Panc1 (cell line): Measurements from ENCODE around the gene GPLD1. TPM values are rescaled to one million over a fixed set of nuclear protein-coding genes. Genes with fewer than 3 reads are reported as not detected.

Source experiments
- ATAC-seq: fragments of 200-7000 bp; cut with Tn5 transposase; 2 replicates; pipeline ENCODE4 v1.9.1; 2020; ENCODE audit warnings: mild to moderate bottlenecking, moderate library complexity
- BruUV-seq: library from RNA; stranded (reverse); fragments of 400-500 nt; replicated peaks from 2 replicates; lab custom pipeline; 2021; lab: Mats Ljungman, UMichigan
- CTCF ChIA-PET: fragments of 300-600 bp; sonication (Branson Sonifier 250); formaldehyde crosslinking; loops from one replicate; lab custom pipeline; 2022; ENCODE audit warnings: antibody characterized with exemption; lab: Charles Lee
- POLR2A ChIA-PET: fragments of 300-600 bp; sonication (Branson Sonifier 250); formaldehyde crosslinking; loops from one replicate; lab custom pipeline; 2022; ENCODE audit warnings: antibody characterized with exemption; lab: Charles Lee
- DNase-seq: peaks from one replicate; pipeline ENCODE4 v3.0.0-alpha.2; 2010; ENCODE audit warnings: low read depth, low spot score
- H3K27ac ChIP-seq: 2 replicates; pipeline ENCODE4 v1.5.1; 2011; ENCODE audit warnings: mild to moderate bottlenecking, low read length, inconsistent platforms
- H3K27me3 ChIP-seq: fragments of 200-500 bp; sonication (Bioruptor generic); 2 replicates; pipeline ENCODE4 v1.6.0; 2014; ENCODE audit warnings: low read length, inconsistent platforms; ENCODE audit not compliant: control insufficient read depth, insufficient read depth
- H3K36me3 ChIP-seq: fragments of 200-500 bp; sonication (Bioruptor generic); 2 replicates; pipeline ENCODE4 v1.5.1; 2014; ENCODE audit warnings: inconsistent platforms, mild to moderate bottlenecking, low read length, moderate library complexity; ENCODE audit not compliant: control insufficient read depth, insufficient read depth
- H3K4me1 ChIP-seq: 2 replicates; pipeline ENCODE4 v1.5.1; 2011; ENCODE audit warnings: inconsistent platforms, mild to moderate bottlenecking, low read length, moderate library complexity; ENCODE audit not compliant: control insufficient read depth, insufficient read depth
- H3K4me3 ChIP-seq, 2 experiments: 2 replicates each; pipeline ENCODE4 v1.5.1; 2011 to 2012; ENCODE audit warnings: low read depth in 2 of 2, low read length in 2 of 2, mild to moderate bottlenecking in 2 of 2, inconsistent platforms in 1 of 2, moderate library complexity in 1 of 2
- H3K9me3 ChIP-seq: fragments of 200-500 bp; sonication (Bioruptor generic); 2 replicates; pipeline ENCODE4 v1.5.1; 2014; ENCODE audit warnings: low read depth, mild to moderate bottlenecking, inconsistent platforms, low read length, moderate library complexity; ENCODE audit not compliant: control insufficient read depth, insufficient read depth
- POLR2AphosphoS5 ChIP-seq: IDR thresholded peaks from 2 replicates; pipeline ENCODE4 v1.6.1; 2012; ENCODE audit warnings: mild to moderate bottlenecking, low read depth, low read length, moderate library complexity
- SIN3A ChIP-seq: IDR thresholded peaks from 2 replicates; pipeline ENCODE4 v1.6.1; 2012; ENCODE audit warnings: low read depth, mild to moderate bottlenecking, low read length, moderate library complexity, borderline replicate concordance; ENCODE audit not compliant: insufficient read depth
- TCF7L2 ChIP-seq: IDR thresholded peaks from 2 replicates; pipeline ENCODE4 v1.6.1; 2011; ENCODE audit warnings: mild to moderate bottlenecking, low read depth, low read length, inconsistent platforms
- in situ Hi-C: cut with HindIII; loops from 2 replicates; pipeline ENCODE4 v1.10.0; 2016; ENCODE audit warnings: low sequenced_read_pairs, low pct_unique_long_range_greater_than_20kb
- intact Hi-C: fragments of 100-400 bp; cut with micrococcal nuclease; formaldehyde crosslinking; loops from one replicate; pipeline ENCODE4 v1.10.0; 2022; ENCODE audit not compliant: unreplicated experiment
- total RNA-seq: library from RNA; stranded (reverse); gene quantifications from one replicate; pipeline ENCODE4 v1.2.1, GENCODE V29; 2021; ENCODE audit not compliant: unreplicated experiment
- TF ChIP-seq, protein P1 (sequence below): fragments of 450-650 bp; IDR thresholded peaks from 2 replicates; pipeline ENCODE4 v1.5.1; 2017; ENCODE audit warnings: mild to moderate bottlenecking
- TF ChIP-seq, protein P2 (sequence below), 2 experiments: IDR thresholded peaks; 2 replicates each; pipeline ENCODE4 v1.6.1; 2011 to 2012; ENCODE audit warnings: low read depth in 2 of 2, control low read depth in 1 of 2, low read length in 1 of 2, mild to moderate bottlenecking in 1 of 2, moderate library complexity in 1 of 2; ENCODE audit not compliant: insufficient read depth in 1 of 2

GPLD1 gene
- total RNA-seq, 1 experiment from 2014 or later = 0.98 TPM

DNA sequence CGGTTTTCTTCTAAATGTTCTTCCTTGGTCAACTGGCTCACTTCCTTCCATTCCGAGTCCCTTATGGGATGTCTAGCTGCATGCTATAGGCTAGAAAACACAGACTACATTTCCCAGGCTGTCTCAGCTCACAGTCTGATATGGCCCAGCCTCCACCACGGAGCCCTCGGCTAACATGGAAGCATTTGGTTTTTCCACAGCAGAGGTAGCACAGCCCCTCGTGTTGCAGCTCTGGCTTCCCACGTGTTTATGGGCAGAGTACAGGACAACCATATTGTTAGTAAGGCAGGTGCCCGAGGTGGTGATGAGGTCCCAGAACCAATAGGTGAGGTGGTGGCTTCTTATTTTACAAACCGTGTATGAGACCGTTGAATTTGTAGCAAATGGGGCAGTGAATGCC is 8.7 kb downstream of the GPLD1 start:
- TF ChIP-seq POLR2AphosphoS5 = no peak
- no peak for TF ChIP-seq SIN3A
- TF ChIP-seq, protein P1, sequence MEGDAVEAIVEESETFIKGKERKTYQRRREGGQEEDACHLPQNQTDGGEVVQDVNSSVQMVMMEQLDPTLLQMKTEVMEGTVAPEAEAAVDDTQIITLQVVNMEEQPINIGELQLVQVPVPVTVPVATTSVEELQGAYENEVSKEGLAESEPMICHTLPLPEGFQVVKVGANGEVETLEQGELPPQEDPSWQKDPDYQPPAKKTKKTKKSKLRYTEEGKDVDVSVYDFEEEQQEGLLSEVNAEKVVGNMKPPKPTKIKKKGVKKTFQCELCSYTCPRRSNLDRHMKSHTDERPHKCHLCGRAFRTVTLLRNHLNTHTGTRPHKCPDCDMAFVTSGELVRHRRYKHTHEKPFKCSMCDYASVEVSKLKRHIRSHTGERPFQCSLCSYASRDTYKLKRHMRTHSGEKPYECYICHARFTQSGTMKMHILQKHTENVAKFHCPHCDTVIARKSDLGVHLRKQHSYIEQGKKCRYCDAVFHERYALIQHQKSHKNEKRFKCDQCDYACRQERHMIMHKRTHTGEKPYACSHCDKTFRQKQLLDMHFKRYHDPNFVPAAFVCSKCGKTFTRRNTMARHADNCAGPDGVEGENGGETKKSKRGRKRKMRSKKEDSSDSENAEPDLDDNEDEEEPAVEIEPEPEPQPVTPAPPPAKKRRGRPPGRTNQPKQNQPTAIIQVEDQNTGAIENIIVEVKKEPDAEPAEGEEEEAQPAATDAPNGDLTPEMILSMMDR = no peak
- no peak for TF ChIP-seq TCF7L2
- TF ChIP-seq, protein P2, sequence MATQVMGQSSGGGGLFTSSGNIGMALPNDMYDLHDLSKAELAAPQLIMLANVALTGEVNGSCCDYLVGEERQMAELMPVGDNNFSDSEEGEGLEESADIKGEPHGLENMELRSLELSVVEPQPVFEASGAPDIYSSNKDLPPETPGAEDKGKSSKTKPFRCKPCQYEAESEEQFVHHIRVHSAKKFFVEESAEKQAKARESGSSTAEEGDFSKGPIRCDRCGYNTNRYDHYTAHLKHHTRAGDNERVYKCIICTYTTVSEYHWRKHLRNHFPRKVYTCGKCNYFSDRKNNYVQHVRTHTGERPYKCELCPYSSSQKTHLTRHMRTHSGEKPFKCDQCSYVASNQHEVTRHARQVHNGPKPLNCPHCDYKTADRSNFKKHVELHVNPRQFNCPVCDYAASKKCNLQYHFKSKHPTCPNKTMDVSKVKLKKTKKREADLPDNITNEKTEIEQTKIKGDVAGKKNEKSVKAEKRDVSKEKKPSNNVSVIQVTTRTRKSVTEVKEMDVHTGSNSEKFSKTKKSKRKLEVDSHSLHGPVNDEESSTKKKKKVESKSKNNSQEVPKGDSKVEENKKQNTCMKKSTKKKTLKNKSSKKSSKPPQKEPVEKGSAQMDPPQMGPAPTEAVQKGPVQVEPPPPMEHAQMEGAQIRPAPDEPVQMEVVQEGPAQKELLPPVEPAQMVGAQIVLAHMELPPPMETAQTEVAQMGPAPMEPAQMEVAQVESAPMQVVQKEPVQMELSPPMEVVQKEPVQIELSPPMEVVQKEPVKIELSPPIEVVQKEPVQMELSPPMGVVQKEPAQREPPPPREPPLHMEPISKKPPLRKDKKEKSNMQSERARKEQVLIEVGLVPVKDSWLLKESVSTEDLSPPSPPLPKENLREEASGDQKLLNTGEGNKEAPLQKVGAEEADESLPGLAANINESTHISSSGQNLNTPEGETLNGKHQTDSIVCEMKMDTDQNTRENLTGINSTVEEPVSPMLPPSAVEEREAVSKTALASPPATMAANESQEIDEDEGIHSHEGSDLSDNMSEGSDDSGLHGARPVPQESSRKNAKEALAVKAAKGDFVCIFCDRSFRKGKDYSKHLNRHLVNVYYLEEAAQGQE (IDR thresholded peaks at IDR 0.05; ENCODE audit: insufficient read depth in 1 of 2, low read depth in 2 of 2, low read length in 1 of 2) = no peak
- ATAC-seq (no peak), DNase-seq (no peak)
- Histone ChIP-seq H3K36me3 (no peaks in the 10 kb centered on the region), H3K27ac (no peak overlapping the region), H3K4me1 (no peaks in the 10 kb centered on the region), H3K27me3 (no peaks in the 10 kb centered on the region), H3K4me3 (no peak overlapping the region), H3K9me3 (no peaks in the 10 kb centered on the region)
- in situ Hi-C loops (no loop called here), intact Hi-C loops (no loop called here)
- POLR2A ChIA-PET = no interaction called here
- BruUV-seq = no TSS peak
- CTCF ChIA-PET = interaction anchor here (0.7 kb wide), 1 partner anchor 11 kb away, joined by 3 read pairs; no protein-coding TSS in a partner anchor

DNA sequence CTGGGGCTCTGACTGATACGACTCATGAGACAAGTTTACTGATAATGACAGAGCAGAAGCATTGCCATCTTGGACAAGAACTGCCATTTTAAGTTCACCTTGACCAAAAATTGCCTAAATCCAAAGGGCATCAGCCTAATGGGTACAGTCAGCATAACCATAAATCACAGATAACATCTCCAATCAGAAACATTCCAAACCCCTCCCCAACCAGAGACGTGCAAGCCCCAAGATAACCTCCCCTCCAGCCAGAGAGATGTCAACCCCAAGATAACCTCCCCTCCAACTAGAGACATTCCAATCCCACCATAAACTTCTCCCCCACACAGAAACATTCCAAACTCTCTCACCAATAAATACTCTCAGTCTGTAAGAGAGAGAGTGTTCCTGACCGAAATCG is 10.5 kb downstream of the GPLD1 start:
- Histone ChIP-seq H3K4me1 (no peaks in the 10 kb centered on the region), H3K36me3 (no peaks in the 10 kb centered on the region), H3K27ac (no peak overlapping the region), H3K27me3 (no peaks in the 10 kb centered on the region), H3K4me3 (no peak overlapping the region), H3K9me3 (no peaks in the 10 kb centered on the region)
- POLR2A ChIA-PET = no interaction called here
- ATAC-seq = no peak
- no peak for DNase-seq
- in situ Hi-C loops (no loop called here), intact Hi-C loops (no loop called here)
- TF ChIP-seq, protein P1 = no peak
- TF ChIP-seq SIN3A (no peak), TCF7L2 (no peak), POLR2AphosphoS5 (no peak)
- TF ChIP-seq, protein P2 (IDR thresholded peaks at IDR 0.05; ENCODE audit: insufficient read depth in 1 of 2, low read depth in 2 of 2, low read length in 1 of 2) = no peak
- CTCF ChIA-PET = no interaction called here
- BruUV-seq = no TSS peak
